HEK293 (cell line): ENCODE data around the gene PI4KA.

Experiments used
- BCL11B ChIP-seq: fragments of 450-650 bp; formaldehyde crosslinking; IDR thresholded peaks from 2 replicates; pipeline ENCODE4 v1.5.1; 2016; ENCODE audit warnings: low read depth, missing biosample characterization, missing genetic modification characterization
- CTCF ChIP-seq: fragments of 450-650 bp; formaldehyde crosslinking; IDR thresholded peaks from 2 replicates; pipeline ENCODE4 v1.5.1; 2016; ENCODE audit warnings: missing biosample characterization, missing genetic modification characterization
- KLF1 ChIP-seq: fragments of 450-650 bp; formaldehyde crosslinking; IDR thresholded peaks from 2 replicates; pipeline ENCODE4 v1.5.1; 2016; ENCODE audit warnings: missing biosample characterization, missing genetic modification characterization
- SETDB1 ChIP-seq: IDR thresholded peaks from one replicate; pipeline ENCODE4 v1.6.1; 2017; ENCODE audit warnings: mild to moderate bottlenecking, low read length, moderate library complexity, mixed read lengths; ENCODE audit not compliant: insufficient read length
- ZBTB21 ChIP-seq: fragments of 450-650 bp; formaldehyde crosslinking; IDR thresholded peaks from 2 replicates; pipeline ENCODE4 v1.5.1; 2017; ENCODE audit warnings: missing biosample characterization, missing genetic modification characterization
- ZBTB49 ChIP-seq: fragments of 450-650 bp; formaldehyde crosslinking; IDR thresholded peaks from 2 replicates; pipeline ENCODE4 v1.5.1; 2016; ENCODE audit warnings: missing biosample characterization, missing genetic modification characterization, low read depth
- ZNF24 ChIP-seq: fragments of 450-650 bp; formaldehyde crosslinking; IDR thresholded peaks from 2 replicates; pipeline ENCODE4 v1.5.1; 2016; ENCODE audit warnings: missing biosample characterization, missing genetic modification characterization
- ZNF404 ChIP-seq: fragments of 450-650 bp; formaldehyde crosslinking; IDR thresholded peaks from 2 replicates; pipeline ENCODE4 v1.5.1; 2017; ENCODE audit warnings: missing biosample characterization, missing genetic modification characterization
- ZNF530 ChIP-seq: fragments of 450-650 bp; formaldehyde crosslinking; IDR thresholded peaks from 2 replicates; pipeline ENCODE4 v1.5.1; 2016; ENCODE audit warnings: low read depth, missing biosample characterization, missing genetic modification characterization
- ZNF747 ChIP-seq: fragments of 450-650 bp; formaldehyde crosslinking; IDR thresholded peaks from 2 replicates; pipeline ENCODE4 v1.5.1; 2016; ENCODE audit warnings: missing biosample characterization, missing genetic modification characterization
- ZSCAN23 ChIP-seq: fragments of 450-650 bp; formaldehyde crosslinking; IDR thresholded peaks from 2 replicates; pipeline ENCODE4 v1.5.1; 2016; ENCODE audit warnings: missing biosample characterization, missing genetic modification characterization

GRCh38 chr22:20816559-20816958 lies 42.1 kb downstream of the PI4KA start:
- TF ChIP-seq KLF1 (tag by site-specific recombination), result no peak
- TF ChIP-seq SETDB1, result no peak
- TF ChIP-seq CTCF (tag by site-specific recombination), result no peak
- TF ChIP-seq ZNF530, result no peak
- no peak for TF ChIP-seq BCL11B (tag by site-specific recombination)
- no peak for TF ChIP-seq ZNF404
- no peak for TF ChIP-seq ZNF747 (tag by site-specific recombination)
- no peak for TF ChIP-seq ZSCAN23 (tag by site-specific recombination)
- no peak for TF ChIP-seq ZBTB49 (tag by site-specific recombination)
- TF ChIP-seq ZBTB21 (tag by site-specific recombination), result no peak
- no peak for TF ChIP-seq ZNF24 (tag by site-specific recombination)
